Common myeloid progenitor, CD34-positive (primary cell): Measurements from ENCODE around the gene WDR73.
"Not testable (repeated sequence)": the region's sequence is repeated elsewhere in the genome, so short reads cannot be mapped to it uniquely, and the experiment has no call there.

Experiments used
- CTCF ChIA-PET: fragments of 350-600 bp; sonication (Branson Sonifier 250); formaldehyde crosslinking; loops from one replicate; lab custom pipeline; 2021; ENCODE audit warnings: antibody characterized with exemption; lab: Charles Lee
- POLR2A ChIA-PET: fragments of 350-600 bp; sonication (Branson Sonifier 250); formaldehyde crosslinking; loops from one replicate; lab custom pipeline; 2021; ENCODE audit warnings: antibody characterized with exemption; lab: Charles Lee
- DNase-seq, 3 donors: peaks; one replicate each; pipeline versions ENCODE4 v3.0.0 to v3.0.0-alpha.2; 2013
- H3K27ac ChIP-seq, 2 experiments: 1 replicate in 1 of 2; 2 replicates in 1 of 2; pipeline ENCODE4 v1.7.0; 2013; ENCODE audit warnings: inconsistent platforms in 2 of 2, low read length in 2 of 2, mild to moderate bottlenecking in 2 of 2, low read depth in 1 of 2, moderate library complexity in 1 of 2; ENCODE audit not compliant: severe bottlenecking in 2 of 2, insufficient read depth in 1 of 2, poor library complexity in 1 of 2
- H3K27me3 ChIP-seq, 5 experiments: replicated peaks in 2 of 5; 1 replicate in 3 of 5; 2 replicates in 2 of 5; pipeline versions ENCODE4 v1.6.1 to v1.7.0; 2013; ENCODE audit warnings: low read length in 4 of 5, mild to moderate bottlenecking in 2 of 5, moderate library complexity in 2 of 5, inconsistent platforms in 1 of 5; ENCODE audit not compliant: insufficient read depth in 5 of 5, control insufficient read depth in 4 of 5
- H3K36me3 ChIP-seq, 4 experiments: 1 replicate in 2 of 4; 2 replicates in 2 of 4; pipeline versions ENCODE4 v1.6.1 to v1.7.0; 2013; ENCODE audit warnings: low read length in 3 of 4, control low read depth in 1 of 4, mild to moderate bottlenecking in 1 of 4; ENCODE audit not compliant: control insufficient read depth in 4 of 4, insufficient read depth in 4 of 4
- H3K4me1 ChIP-seq, 4 experiments: 1 replicate in 3 of 4; 2 replicates in 1 of 4; pipeline versions ENCODE4 v1.6.1 to v1.7.1; 2013; ENCODE audit warnings: low read length in 3 of 4, mild to moderate bottlenecking in 3 of 4, control low read depth in 1 of 4, inconsistent platforms in 1 of 4, moderate library complexity in 1 of 4; ENCODE audit not compliant: control insufficient read depth in 4 of 4, insufficient read depth in 4 of 4; ENCODE audit errors: control extremely low read depth in 1 of 4
- H3K4me3 ChIP-seq, 7 experiments: 1 replicate in 4 of 7; 2 replicates in 3 of 7; pipeline versions ENCODE4 v1.5.1 to v1.7.0; 2013; ENCODE audit warnings: mild to moderate bottlenecking in 7 of 7, low read length in 6 of 7, moderate library complexity in 6 of 7, inconsistent platforms in 2 of 7, low read depth in 2 of 7, control low read depth in 1 of 7; ENCODE audit not compliant: insufficient read depth in 4 of 7, control insufficient read depth in 1 of 7; ENCODE audit errors: extremely low read depth in 1 of 7
- H3K9me3 ChIP-seq, 5 experiments: 1 replicate in 4 of 5; 2 replicates in 1 of 5; pipeline versions ENCODE4 v1.6.1 to v1.7.1; 2013; ENCODE audit warnings: low read length in 4 of 5, mild to moderate bottlenecking in 2 of 5, inconsistent platforms in 1 of 5, low read depth in 1 of 5, moderate library complexity in 1 of 5; ENCODE audit not compliant: control insufficient read depth in 4 of 5, insufficient read depth in 2 of 5; ENCODE audit errors: control extremely low read depth in 1 of 5
- WGBS: methylation state at CpG from one replicate; pipeline ENCODE4 v1.1.5; 2013; ENCODE audit not compliant: insufficient coverage; 5-methylcytosine and 5-hydroxymethylcytosine counted together

WDR73 gene

GRCh38 chr15:84648539-84648938 is 5.5 kb downstream of the WDR73 start:
- Histone ChIP-seq H3K9me3 (no peaks in the 10 kb centered on the region), H3K27me3 (no peaks in the 10 kb centered on the region), H3K27ac (peak overlapping the region in 1 of 2 experiments; percentile 8), H3K4me1 (peaks cover 6 to 14% (median 9%) of the 10 kb centered on the region in 4 experiments), H3K36me3 (peaks cover 21 to 69% (median 53%) of the 10 kb centered on the region in 4 experiments), H3K4me3 (no peak overlapping the region)
- POLR2A ChIA-PET = no interaction called here
- CTCF ChIA-PET = interaction anchor here (1.2 to 1.9 kb wide), 3 partner anchors 11 to 63 kb away, joined by 3 to 9 read pairs (median 6); no protein-coding TSS in a partner anchor
- 100% methylated on average over 1 of the region's 3 CpGs for WGBS
- no peak for DNase-seq

GRCh38 chr15:84647726-84648125 is 6.4 kb downstream of the WDR73 start:
- Histone ChIP-seq H3K4me3 (no peak overlapping the region), H3K4me1 (peaks cover 2 to 6% (median 4%) of the 10 kb centered on the region in 4 experiments), H3K27me3 (no peaks in the 10 kb centered on the region), H3K9me3 (no peaks in the 10 kb centered on the region), H3K27ac (no peak overlapping the region), H3K36me3 (peaks cover 21 to 77% (median 58%) of the 10 kb centered on the region in 4 experiments)
- ChIA-PET CTCF (interaction anchor here (1.2 to 1.9 kb wide), 4 partner anchors 10 to 64 kb away, joined by 3 to 9 read pairs (median 4); no protein-coding TSS in a partner anchor), POLR2A (no interaction called here)
- no peak for DNase-seq

GRCh38 chr15:84645997-84646396 is 8.1 kb downstream of the WDR73 start:
- Histone ChIP-seq H3K4me1 (no peaks in the 10 kb centered on the region), H3K36me3 (peaks cover 21 to 82% (median 64%) of the 10 kb centered on the region in 4 experiments), H3K27me3 (no peaks in the 10 kb centered on the region), H3K27ac (no peak overlapping the region), H3K9me3 (no peaks in the 10 kb centered on the region), H3K4me3 (no peak overlapping the region)
- ChIA-PET CTCF (interaction anchor here (0.6 kb wide), 1 partner anchor 10 kb away, joined by 3 read pairs; no protein-coding TSS in a partner anchor), POLR2A (no interaction called here)
- 96% methylated on average over 9 of the region's 10 CpGs for WGBS
- no peak for DNase-seq

- WGBS = 98% methylated on average over 6 of the region's 10 CpGs
- ChIA-PET CTCF (no interaction called here), POLR2A (no interaction called here)
- Histone ChIP-seq H3K9me3 (no peaks in the 10 kb centered on the region), H3K27ac (no peak overlapping the region), H3K4me1 (no peaks in the 10 kb centered on the region), H3K27me3 (no peaks in the 10 kb centered on the region), H3K4me3 (no peak overlapping the region), H3K36me3 (peaks cover 21 to 86% (median 67%) of the 10 kb centered on the region in 4 experiments)
- DNase-seq = no peak
These were observed 8.6 kb downstream of the WDR73 start for GRCh38 chr15:84645496-84645895.

GRCh38 chr15:84643838-84644237 is 10.2 kb downstream of the WDR73 start:
- H3K4me1 ChIP-seq = no peaks in the 10 kb centered on the region
- no peaks in the 10 kb centered on the region for H3K27me3 ChIP-seq
- ChIA-PET CTCF (interaction anchor here (1.2 kb wide), 1 partner anchor 10 kb away, joined by 4 read pairs; the partner anchor contains the start of gene WDR73), POLR2A (no interaction called here)
- no peak for DNase-seq
- H3K27ac ChIP-seq = no peak overlapping the region
- 86% methylated on average over 5 of the region's 6 CpGs for WGBS
- peaks cover 24 to 90% (median 73%) of the 10 kb centered on the region in 4 experiments for H3K36me3 ChIP-seq
- H3K9me3 ChIP-seq = no peaks in the 10 kb centered on the region
- H3K4me3 ChIP-seq = no peak overlapping the region

GRCh38 chr15:84642640-84643039 is 11.4 kb downstream of the WDR73 start:
- peaks cover 17 to 85% (median 72%) of the 10 kb centered on the region in 4 experiments for H3K36me3 ChIP-seq
- 94% methylated on average over 2 of the region's 2 CpGs for WGBS
- POLR2A ChIA-PET = not testable (repeated sequence)

GRCh38 chr15:84641871-84642270 is 12.2 kb downstream of the WDR73 start:
- not testable (repeated sequence) for H3K9me3 ChIP-seq, H3K4me3 ChIP-seq, H3K4me1 ChIP-seq, H3K27me3 ChIP-seq, H3K27ac ChIP-seq, DNase-seq
- ChIA-PET CTCF (interaction anchor here (0.6 kb wide), 1 partner anchor 125 kb away, joined by 3 read pairs; no protein-coding TSS in a partner anchor), POLR2A (interaction anchor here (0.7 kb wide), 1 partner anchor 51 kb away, joined by 3 read pairs; no protein-coding TSS in a partner anchor)
- peaks cover 14 to 84% (median 67%) of the 10 kb centered on the region in 4 experiments for H3K36me3 ChIP-seq
- WGBS = 95% methylated on average over 8 of the region's 9 CpGs

More at GRCh38 chr15:84642640-84643039, 11.4 kb downstream of the WDR73 start:
- not testable (repeated sequence) for H3K27ac ChIP-seq, DNase-seq, H3K27me3 ChIP-seq, H3K9me3 ChIP-seq, H3K4me1 ChIP-seq, H3K4me3 ChIP-seq
- CTCF ChIA-PET = interaction anchor here (0.6 kb wide), 1 partner anchor 125 kb away, joined by 3 read pairs; no protein-coding TSS in a partner anchor
